Fibroblast of skin of right biceps (primary cell): ENCODE data around the gene CACNA2D2.

Experiments used
- DNase-seq: peaks from one replicate; pipeline ENCODE4 v3.0.0-alpha.2; 2013

CACNA2D2 gene

GRCh38 chr3:50388720-50389413, 114.6 kb downstream of the CACNA2D2 start:
- DNase-seq, result no peak

GRCh38 chr3:50388016-50388719, 115.3 kb downstream of the CACNA2D2 start:
- DNase-seq, result no peak

- no peak for DNase-seq
Observed at GRCh38 chr3:50385754-50386153, 117.7 kb downstream of the CACNA2D2 start.

GRCh38 chr3:50383750-50384149, 119.7 kb downstream of the CACNA2D2 start:
- DNase-seq, result no peak

GRCh38 chr3:50382722-50383121, 120.7 kb downstream of the CACNA2D2 start:
- DNase-seq, result no peak

- DNase-seq, result no peak
Observed at GRCh38 chr3:50381383-50381782, 122.1 kb downstream of the CACNA2D2 start.

GRCh38 chr3:50380405-50381085, 122.9 kb downstream of the CACNA2D2 start:
- no peak for DNase-seq

GRCh38 chr3:50378757-50379156, 124.7 kb downstream of the CACNA2D2 start:
- no peak for DNase-seq

- DNase-seq, result no peak
Observed at GRCh38 chr3:50378024-50378423, 125.4 kb downstream of the CACNA2D2 start.

GRCh38 chr3:50375258-50375931, 128.0 kb downstream of the CACNA2D2 start:
- no peak for DNase-seq

- DNase-seq, result no peak
Observed at GRCh38 chr3:50374363-50375257, 128.8 kb downstream of the CACNA2D2 start.

- DNase-seq, result no peak
Observed at GRCh38 chr3:50373146-50374051, 130.0 kb downstream of the CACNA2D2 start.

- no peak for DNase-seq
Observed at GRCh38 chr3:50372349-50372748, 131.1 kb downstream of the CACNA2D2 start.

- peak; percentile 18 for DNase-seq
Observed at GRCh38 chr3:50371133-50371685, 132.2 kb downstream of the CACNA2D2 start.

- peak; percentile 55 for DNase-seq
Observed at GRCh38 chr3:50370594-50370993, 132.8 kb downstream of the CACNA2D2 start.

- DNase-seq, result no peak
Observed at GRCh38 chr3:50369012-50369670, 134.3 kb downstream of the CACNA2D2 start.

- no peak for DNase-seq
Observed at GRCh38 chr3:50365842-50366220, 137.6 kb downstream of the CACNA2D2 start.

GRCh38 chr3:50365080-50365841, 138.2 kb downstream of the CACNA2D2 start:
- peak; percentile 59 for DNase-seq

- peak; percentile 28 for DNase-seq
Observed at GRCh38 chr3:50364573-50365079, 138.8 kb downstream of the CACNA2D2 start.
